ENCODE data around the gene PIM2.

Gene PIM2

GRCh38 chrX:48934581-48935300 lies 15.9 kb upstream of the PIM2 start:
- DNase-seq: no peak

GRCh38 chrX:48933757-48934156 lies 14.9 kb upstream of the PIM2 start:
- no peak for DNase-seq

- no peak for DNase-seq
Measured at GRCh38 chrX:48927736-48928382, 9.0 kb upstream of the PIM2 start.

- no peak for DNase-seq
Measured at GRCh38 chrX:48927123-48927522, 8.3 kb upstream of the PIM2 start.

GRCh38 chrX:48924270-48924669 lies 5.4 kb upstream of the PIM2 start:
- no peak for DNase-seq

- DNase-seq: no peak
Measured at GRCh38 chrX:48923771-48924170, 4.9 kb upstream of the PIM2 start.

GRCh38 chrX:48920718-48921104 lies 1.9 kb upstream of the PIM2 start:
- no peak for DNase-seq

GRCh38 chrX:48919947-48920717 lies 1.3 kb upstream of the PIM2 start:
- no peak for DNase-seq

GRCh38 chrX:48919360-48919841 lies 577 bp upstream of the PIM2 start:
- DNase-seq: no peak

GRCh38 chrX:48918301-48918642 lies 552 bp downstream of the PIM2 start:
- no peak for DNase-seq

- peak; percentile 70 for DNase-seq
Measured at GRCh38 chrX:48917139-48918001, 1.5 kb downstream of the PIM2 start.

- DNase-seq: no peak
Measured at GRCh38 chrX:48914593-48915493, 4.0 kb downstream of the PIM2 start.

- DNase-seq: no peak
Measured at GRCh38 chrX:48913605-48914366, 5.0 kb downstream of the PIM2 start.

GRCh38 chrX:48911412-48912182 lies 7.2 kb downstream of the PIM2 start, which contains the start of gene SLC35A2:
SLC35A2 (minus strand) TSS chrX:48911646; CDS start chrX:48911636, 10 bp downstream.
- peak; percentile 75 for DNase-seq

GRCh38 chrX:48910926-48911411 lies 7.9 kb downstream of the PIM2 start:
- DNase-seq: no peak

GRCh38 chrX:48909703-48910294 lies 9.0 kb downstream of the PIM2 start:
- no peak for DNase-seq

- DNase-seq: no peak
Measured at GRCh38 chrX:48908600-48908999, 10.2 kb downstream of the PIM2 start.

- DNase-seq: no peak
Measured at GRCh38 chrX:48905090-48905790, 13.6 kb downstream of the PIM2 start.

- no peak for DNase-seq
Measured at GRCh38 chrX:48904626-48905025, 14.2 kb downstream of the PIM2 start.
